Activated CD4-positive, alpha-beta memory T cell treated with anti-CD3 and anti-CD28 coated beads, Interleukin-2, amount 10 ng/mL, durations not matched to agents 7 days and 5 days (primary cell): ENCODE results near the gene JOSD1. TPM values are rescaled to one million over a fixed set of nuclear protein-coding genes. Genes with fewer than 3 reads are reported as not detected.

Source experiments
- CTCF ChIA-PET: fragments of 350-600 bp; sonication (Branson Sonifier 250); formaldehyde crosslinking; loops from one replicate; lab custom pipeline; 2021; ENCODE audit warnings: antibody characterized with exemption, inconsistent platforms; lab: Charles Lee
- POLR2A ChIA-PET: fragments of 350-600 bp; sonication (Branson Sonifier 250); formaldehyde crosslinking; loops from one replicate; lab custom pipeline; 2021; ENCODE audit warnings: antibody characterized with exemption; lab: Charles Lee
- DNase-seq: peaks from one replicate; pipeline ENCODE4 v3.0.0-alpha.2; 2020
- H3K27ac Mint-ChIP-seq: one replicate; pipeline ENCODE4 v1.8.0; 2021; ENCODE audit warnings: mild to moderate bottlenecking, mixed read lengths
- H3K27me3 Mint-ChIP-seq: one replicate; pipeline ENCODE4 v1.8.0; 2021; ENCODE audit warnings: mixed read lengths
- H3K36me3 Mint-ChIP-seq: one replicate; pipeline ENCODE4 v1.8.0; 2021; ENCODE audit warnings: low read depth, mixed read lengths
- H3K4me1 Mint-ChIP-seq: one replicate; pipeline ENCODE4 v1.8.0; 2021; ENCODE audit warnings: mixed read lengths
- H3K4me3 Mint-ChIP-seq: one replicate; pipeline ENCODE4 v1.8.0; 2021; ENCODE audit warnings: mild to moderate bottlenecking, mixed read lengths
- H3K9me3 Mint-ChIP-seq: one replicate; pipeline ENCODE4 v1.8.0; 2021; ENCODE audit warnings: mixed read lengths
- total RNA-seq, 2 experiments: library from RNA; stranded (reverse); gene quantifications; one replicate each; pipeline ENCODE4 v1.2.3, GENCODE V29; 2021

Gene JOSD1
- total RNA-seq = 100 to 1,000 TPM; 109 to 111 TPM

DNA sequence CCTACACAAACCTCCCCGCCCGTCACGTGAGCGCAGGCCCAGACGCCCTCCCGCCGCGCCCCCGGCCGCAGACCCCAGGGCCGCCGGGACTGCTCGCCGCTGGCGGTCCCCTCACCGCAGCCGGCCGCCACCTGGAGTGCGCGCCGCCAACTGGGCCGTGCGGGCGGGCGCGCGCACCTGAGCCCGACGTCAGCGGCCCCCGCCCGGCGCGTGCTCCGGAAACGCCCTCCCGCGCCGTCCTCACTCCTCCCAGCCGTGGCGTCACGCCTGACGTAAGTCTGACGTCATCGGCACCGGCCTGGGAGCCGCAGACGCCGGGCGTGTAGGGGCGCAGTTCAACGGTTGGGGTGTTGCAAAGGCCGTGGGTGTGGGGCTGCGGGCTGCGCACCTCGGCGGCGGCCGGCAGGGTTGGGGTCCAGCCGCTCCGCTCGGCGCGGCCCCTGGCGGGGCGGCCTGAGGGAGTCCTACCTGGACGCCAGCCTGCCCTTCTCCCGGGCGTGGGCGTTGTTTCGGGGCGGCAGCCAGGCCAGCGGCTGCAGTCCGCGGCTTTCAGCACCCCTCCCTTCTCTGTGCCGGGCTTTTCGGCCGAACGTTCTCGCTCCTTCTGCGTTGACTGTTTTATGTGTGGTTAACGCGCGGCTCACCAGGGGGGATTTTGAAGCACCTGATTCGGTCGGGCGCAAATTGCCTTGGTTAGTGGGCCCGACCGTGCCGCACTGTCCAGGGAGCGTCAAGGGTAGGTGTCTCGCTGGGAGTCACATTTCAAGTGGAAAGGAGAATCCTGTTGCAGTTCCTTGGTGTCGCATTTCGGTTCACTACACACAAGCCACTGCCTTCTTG lies at the start of gene JOSD1:
TSS of gene JOSD1 (minus strand) at position 155 of the 840 bp plus-strand sequence. CDS start 956 bp downstream, outside the sequence.
- Mint-ChIP-seq H3K9me3 (no peaks in the 10 kb centered on the region), H3K36me3 (peaks cover 41% of the 10 kb centered on the region), H3K4me3 (peak within 1 kb of the TSS; percentile 96), H3K27me3 (no peaks in the 10 kb centered on the region), H3K4me1 (peaks cover 59% of the 10 kb centered on the region), H3K27ac (peak within 1 kb of the TSS; percentile 99)
- CTCF ChIA-PET = no interaction called here
- POLR2A ChIA-PET = interaction anchor here (0.8 to 9.9 kb wide), 5 partner anchors 10 to 53 kb away, joined by 3 to 139 read pairs (median 5); partner anchors contain the start of genes SUN2 and TOMM22
- peak; percentile 98 for DNase-seq

DNA sequence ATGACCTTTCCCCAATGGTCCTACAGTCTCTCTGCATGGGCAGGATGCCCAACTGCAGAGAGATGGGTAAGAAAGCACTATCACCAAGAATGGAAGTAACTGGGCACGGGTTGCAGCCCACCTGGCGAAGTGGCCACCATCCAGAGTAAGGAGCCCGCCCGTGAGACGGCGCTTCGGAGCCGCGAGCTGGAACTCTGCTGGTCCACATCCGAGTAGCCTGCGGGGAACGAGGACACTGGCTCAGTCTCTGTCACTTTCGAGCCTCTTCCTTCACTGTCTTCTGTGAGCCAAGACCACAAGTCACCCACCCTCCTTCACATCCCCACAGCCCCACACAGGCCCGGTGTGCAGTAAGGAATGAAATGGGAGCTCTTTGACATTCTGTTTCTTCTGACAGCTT lies 49.4 kb upstream of the JOSD1 start:
- H3K27ac Mint-ChIP-seq = peak overlapping the region; percentile 77
- CTCF ChIA-PET = interaction anchor here (1.6 kb wide), 1 partner anchor 25 kb away, joined by 4 read pairs; no protein-coding TSS in a partner anchor
- no peaks in the 10 kb centered on the region for H3K27me3 Mint-ChIP-seq
- peaks cover 92% of the 10 kb centered on the region for H3K36me3 Mint-ChIP-seq
- POLR2A ChIA-PET = interaction anchor here (1.7 to 17.0 kb wide), 4 partner anchors 11 to 43 kb away, joined by 6 to 479 read pairs (median 32); partner anchors contain the start of gene GTPBP1
- peak overlapping the region; percentile 43 for H3K4me3 Mint-ChIP-seq
- DNase-seq = no peak
- H3K4me1 Mint-ChIP-seq = peaks cover 61% of the 10 kb centered on the region
- H3K9me3 Mint-ChIP-seq = no peaks in the 10 kb centered on the region

- POLR2A ChIA-PET = interaction anchor here (2.3 to 17.0 kb wide), 2 partner anchors 12 to 42 kb away, joined by 6 to 479 read pairs; no protein-coding TSS in a partner anchor
- Mint-ChIP-seq H3K4me1 (peaks cover 62% of the 10 kb centered on the region), H3K27ac (peak overlapping the region; percentile 77), H3K4me3 (no peak overlapping the region), H3K9me3 (no peaks in the 10 kb centered on the region), H3K36me3 (peaks cover 92% of the 10 kb centered on the region), H3K27me3 (no peaks in the 10 kb centered on the region)
- no peak for DNase-seq
- CTCF ChIA-PET = interaction anchor here (1.4 to 2.7 kb wide), 2 partner anchors 18 to 24 kb away, joined by 5 to 16 read pairs; no protein-coding TSS in a partner anchor
These were observed 47.9 kb upstream of the JOSD1 start for GRCh38 chr22:38748487-38749136.

- ChIA-PET POLR2A (interaction anchor here (1.3 to 17.0 kb wide), 4 partner anchors 10 to 46 kb away, joined by 4 to 479 read pairs (median 8); partner anchors contain the start of genes JOSD1 and SUN2), CTCF (interaction anchor here (1.1 to 2.7 kb wide), 3 partner anchors 12 to 23 kb away, joined by 3 to 16 read pairs (median 3); no protein-coding TSS in a partner anchor)
- H3K9me3 Mint-ChIP-seq = no peaks in the 10 kb centered on the region
- peaks cover 48% of the 10 kb centered on the region for H3K4me1 Mint-ChIP-seq
- H3K36me3 Mint-ChIP-seq = peaks cover 93% of the 10 kb centered on the region
- no peak for DNase-seq
- H3K4me3 Mint-ChIP-seq = no peak overlapping the region
- no peaks in the 10 kb centered on the region for H3K27me3 Mint-ChIP-seq
- no peak overlapping the region for H3K27ac Mint-ChIP-seq
These were observed 45.1 kb upstream of the JOSD1 start for GRCh38 chr22:38745676-38746460.

DNA sequence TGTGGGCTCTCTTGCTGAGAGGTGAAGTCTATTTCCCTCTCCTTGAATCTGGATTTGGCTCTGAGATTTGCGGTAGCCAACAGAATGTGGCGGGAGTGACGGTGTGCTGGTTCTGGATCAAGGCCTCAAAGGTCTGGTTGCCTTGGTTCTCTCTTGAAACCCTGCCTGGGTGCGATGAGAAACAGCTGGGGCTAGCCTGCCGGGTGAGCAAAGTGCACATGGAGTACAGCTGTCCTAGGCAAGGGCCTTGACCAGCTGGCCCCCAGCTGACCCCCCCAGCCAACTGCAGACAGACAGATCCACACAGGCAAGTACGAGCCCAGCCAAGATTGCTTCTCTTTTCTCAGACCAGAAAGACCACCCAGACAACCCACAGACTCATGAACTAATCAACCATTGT lies 44.2 kb upstream of the JOSD1 start:
- H3K4me3 Mint-ChIP-seq = no peak overlapping the region
- H3K27me3 Mint-ChIP-seq = no peaks in the 10 kb centered on the region
- ChIA-PET CTCF (interaction anchor here (1.1 to 1.2 kb wide), 2 partner anchors 11 to 24 kb away, joined by 3 read pairs; no protein-coding TSS in a partner anchor), POLR2A (interaction anchor here (3.3 to 17.0 kb wide), 2 partner anchors 9 to 12 kb away, joined by 11 to 479 read pairs; partner anchors contain the start of gene SUN2)
- peaks cover 94% of the 10 kb centered on the region for H3K36me3 Mint-ChIP-seq
- peaks cover 42% of the 10 kb centered on the region for H3K4me1 Mint-ChIP-seq
- DNase-seq = no peak
- no peaks in the 10 kb centered on the region for H3K9me3 Mint-ChIP-seq
- H3K27ac Mint-ChIP-seq = peak overlapping the region; percentile 49

- peaks cover 37% of the 10 kb centered on the region for H3K4me1 Mint-ChIP-seq
These were observed 41.6 kb upstream of the JOSD1 start for GRCh38 chr22:38742176-38742942.

DNA sequence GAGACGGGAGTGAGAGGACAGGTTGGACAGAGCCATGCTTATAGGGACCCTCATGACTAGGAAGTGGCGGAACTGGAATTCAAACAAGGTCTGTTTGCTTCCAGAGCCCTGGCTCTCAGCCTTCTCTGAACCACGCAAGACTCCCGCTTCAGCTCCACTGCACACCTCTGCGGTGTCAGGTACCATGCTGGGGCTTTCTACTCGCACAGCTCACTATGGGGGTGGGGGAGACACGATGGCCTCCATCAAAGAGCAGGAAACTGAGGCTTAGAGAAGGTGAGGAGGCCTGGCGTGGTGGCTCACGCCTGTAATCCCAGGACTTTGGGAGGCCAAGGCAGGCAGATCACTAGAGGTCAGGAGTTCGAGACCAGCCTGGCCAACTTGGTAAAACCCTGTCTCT lies 40.8 kb upstream of the JOSD1 start:
- Mint-ChIP-seq H3K4me1 (peaks cover 42% of the 10 kb centered on the region), H3K27ac (peak overlapping the region; percentile 10), H3K36me3 (peaks cover 96% of the 10 kb centered on the region), H3K9me3 (no peaks in the 10 kb centered on the region), H3K4me3 (no peak overlapping the region), H3K27me3 (no peaks in the 10 kb centered on the region)
- CTCF ChIA-PET = no interaction called here
- DNase-seq = no peak
- POLR2A ChIA-PET = interaction anchor here (0.9 to 16.2 kb wide), 3 partner anchors 9 to 35 kb away, joined by 4 to 479 read pairs (median 37); partner anchors contain the start of gene SUN2

More at GRCh38 chr22:38742176-38742942, 41.6 kb upstream of the JOSD1 start:
- H3K9me3 Mint-ChIP-seq = no peaks in the 10 kb centered on the region
- ChIA-PET CTCF (interaction anchor here (1.5 kb wide), 1 partner anchor 10 kb away, joined by 4 read pairs; no protein-coding TSS in a partner anchor), POLR2A (interaction anchor here (0.8 to 16.2 kb wide), 5 partner anchors 9 to 37 kb away, joined by 3 to 479 read pairs (median 4); partner anchors contain the start of genes GTPBP1 and SUN2)
- no peak overlapping the region for H3K27ac Mint-ChIP-seq
- H3K4me3 Mint-ChIP-seq = no peak overlapping the region
- no peak for DNase-seq
- H3K36me3 Mint-ChIP-seq = peaks cover 91% of the 10 kb centered on the region
- H3K27me3 Mint-ChIP-seq = no peaks in the 10 kb centered on the region

DNA sequence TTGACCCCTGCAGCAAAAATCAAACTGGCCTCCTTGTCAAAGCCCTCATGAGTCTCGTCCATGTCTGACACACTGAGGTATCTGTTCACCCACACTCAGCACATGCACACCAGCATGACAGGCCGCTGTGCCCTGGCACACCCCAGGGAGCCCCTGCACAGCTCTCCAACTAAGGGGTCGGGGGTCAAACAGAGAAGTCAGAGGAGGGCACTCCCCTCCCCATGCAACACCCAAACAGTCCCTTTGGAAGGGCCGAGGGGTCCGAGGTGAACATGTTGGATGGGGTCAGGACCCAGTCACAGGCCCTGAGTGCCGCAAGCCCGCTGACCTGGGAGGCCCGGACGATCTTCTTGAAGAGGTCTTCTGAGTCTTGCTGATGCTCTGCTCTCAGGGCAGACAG lies 40.4 kb upstream of the JOSD1 start:
- no peak overlapping the region for H3K4me3 Mint-ChIP-seq
- DNase-seq = no peak
- POLR2A ChIA-PET = interaction anchor here (1.6 to 16.2 kb wide), 3 partner anchors 10 to 12 kb away, joined by 6 to 479 read pairs (median 15); partner anchors contain the start of gene SUN2
- H3K27ac Mint-ChIP-seq = peak overlapping the region; percentile 10
- peaks cover 96% of the 10 kb centered on the region for H3K36me3 Mint-ChIP-seq
- no peaks in the 10 kb centered on the region for H3K9me3 Mint-ChIP-seq
- CTCF ChIA-PET = no interaction called here
- H3K4me1 Mint-ChIP-seq = peaks cover 46% of the 10 kb centered on the region
- H3K27me3 Mint-ChIP-seq = no peaks in the 10 kb centered on the region

- no peaks in the 10 kb centered on the region for H3K27me3 Mint-ChIP-seq
- no peak overlapping the region for H3K27ac Mint-ChIP-seq
- H3K36me3 Mint-ChIP-seq = peaks cover 97% of the 10 kb centered on the region
- peaks cover 48% of the 10 kb centered on the region for H3K4me1 Mint-ChIP-seq
- ChIA-PET POLR2A (interaction anchor here (1.0 to 16.2 kb wide), 6 partner anchors 9 to 131 kb away, joined by 3 to 479 read pairs (median 5); partner anchors contain the start of genes CBX6 and SUN2), CTCF (no interaction called here)
- no peaks in the 10 kb centered on the region for H3K9me3 Mint-ChIP-seq
- H3K4me3 Mint-ChIP-seq = no peak overlapping the region
- DNase-seq = no peak
These were observed 40.0 kb upstream of the JOSD1 start for GRCh38 chr22:38740754-38741153.

GRCh38 chr22:38740116-38740723 lies 39.5 kb upstream of the JOSD1 start:
- Mint-ChIP-seq H3K27ac (no peak overlapping the region), H3K9me3 (no peaks in the 10 kb centered on the region), H3K27me3 (no peaks in the 10 kb centered on the region), H3K4me1 (peaks cover 50% of the 10 kb centered on the region), H3K36me3 (peaks cover 97% of the 10 kb centered on the region), H3K4me3 (no peak overlapping the region)
- CTCF ChIA-PET = no interaction called here
- DNase-seq = no peak
- POLR2A ChIA-PET = interaction anchor here (1.0 to 16.2 kb wide), 6 partner anchors 8 to 131 kb away, joined by 3 to 479 read pairs (median 5); partner anchors contain the start of genes CBX6 and SUN2
